Stomach (tissue), 4 donors: Measurements from ENCODE around the gene GSTM5.

Experiments
- CTCF ChIP-seq, 7 experiments: fragments of 450-650 bp in 4 of 7; fragments of 200-600 bp in 3 of 7; sonication (generic) in 3 of 7; IDR thresholded peaks; one replicate each; pipeline ENCODE4 v1.5.1; 2016 to 2019; ENCODE audit warnings: antibody characterized with exemption in 7 of 7, control low read depth in 2 of 7, mild to moderate bottlenecking in 1 of 7
- POLR2A ChIP-seq, 4 donors: fragments of 450-650 bp; IDR thresholded peaks; one replicate each; pipeline ENCODE4 v1.6.1; 2016; ENCODE audit warnings: antibody characterized with exemption in 4 of 4, control low read depth in 2 of 4, mild to moderate bottlenecking in 1 of 4, moderate library complexity in 1 of 4
- POLR2AphosphoS5 ChIP-seq, 3 donors: sonication (generic); formaldehyde crosslinking; IDR thresholded peaks; one replicate each; pipeline ENCODE4 v1.6.1; 2016; ENCODE audit warnings: antibody characterized with exemption in 3 of 3

GRCh38 chr1:109716570-109717090 lies 4.6 kb downstream of the GSTM5 start:
- no peak for TF ChIP-seq POLR2A (IDR thresholded peaks at IDR 0.05)
- TF ChIP-seq CTCF (IDR thresholded peaks at IDR 0.05): no peak
- no peak for TF ChIP-seq POLR2AphosphoS5 (IDR thresholded peaks at IDR 0.05)
